ENCODE data around the gene SETD3. TPM values are rescaled to one million over a fixed set of nuclear protein-coding genes. Genes with fewer than 3 reads are reported as not detected.

The SETD3 gene
- total RNA-seq, 6 experiments from 2014 or later = 24.7 to 42.0 (median 28.8) TPM

DNA sequence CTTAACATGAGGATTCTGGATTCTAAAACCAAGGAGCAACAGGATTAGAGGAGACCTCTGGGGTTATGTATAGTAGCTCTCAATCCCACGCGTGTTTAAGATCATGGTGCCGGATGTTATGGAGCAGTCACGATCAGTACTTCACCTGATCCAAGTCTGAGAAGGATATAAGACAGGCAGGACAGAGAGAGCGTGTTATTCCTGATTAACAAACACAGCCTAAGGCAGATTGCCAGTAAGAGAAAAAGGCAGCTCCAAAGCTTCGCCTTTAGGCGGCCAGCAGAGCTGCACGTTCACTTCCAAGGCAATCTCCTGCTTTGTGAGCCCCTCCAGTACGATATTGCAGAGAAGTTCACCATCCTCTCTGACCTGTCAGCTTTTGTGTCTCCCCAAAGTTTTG, 5.5 kb downstream of the SETD3 start:
- ATAC-seq (peak; percentile 61 to 76 (median 71)), DNase-seq (no peak)
- TF ChIP-seq POLR2A (IDR thresholded peaks at IDR 0.05) (no peak), CTCF (IDR thresholded peaks at IDR 0.05) (peak in 1 of 4 donors; percentile 12)
- H3K4me1 ChIP-seq = peaks cover 0 to 26% (median 12%) of the 10 kb centered on the region in 4 donors
- 33% methylated on average over 9 of the region's 9 CpGs for WGBS (ENCODE audit: insufficient coverage, low coverage, low lambda C conversion rate, missing lambda C conversion rate)
- no peaks in the 10 kb centered on the region for H3K9me3 ChIP-seq
- no peaks in the 10 kb centered on the region for H3K27me3 ChIP-seq
- intact Hi-C loops (cut with DNase I) = no loop called here
- no peak overlapping the region for H3K4me3 ChIP-seq
- no peaks in the 10 kb centered on the region for H3K36me3 ChIP-seq
- no peak overlapping the region for H3K27ac ChIP-seq

DNA sequence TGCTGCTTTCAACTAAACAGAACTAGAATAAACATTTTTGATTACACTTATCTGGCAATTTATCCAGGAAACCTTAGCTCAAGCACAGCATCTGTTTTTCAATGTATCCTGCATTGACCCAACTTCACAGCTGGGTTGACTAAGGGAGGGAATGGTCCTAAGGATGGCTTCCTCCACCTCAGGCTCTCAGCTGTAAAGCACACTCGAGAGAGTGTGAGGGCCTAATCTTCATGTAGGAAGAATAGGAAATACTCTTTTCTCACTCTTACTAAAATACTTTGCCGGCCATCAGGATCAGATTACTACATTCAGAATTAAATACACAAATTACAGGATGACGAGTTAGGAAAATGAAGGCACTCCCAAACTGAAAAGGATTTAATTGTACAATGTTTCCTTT, 7.2 kb downstream of the SETD3 start:
- DNase-seq (no peak), ATAC-seq (no peak)
- WGBS (ENCODE audit: insufficient coverage, low coverage, low lambda C conversion rate, missing lambda C conversion rate) = 74% methylated on average over 3 of the region's 3 CpGs
- no peaks in the 10 kb centered on the region for H3K9me3 ChIP-seq
- no peak overlapping the region for H3K27ac ChIP-seq
- intact Hi-C loops (cut with DNase I) = no loop called here
- peaks cover 0 to 14% (median 6%) of the 10 kb centered on the region in 4 donors for H3K4me1 ChIP-seq
- no peaks in the 10 kb centered on the region for H3K36me3 ChIP-seq
- TF ChIP-seq CTCF (IDR thresholded peaks at IDR 0.05) (no peak), POLR2A (IDR thresholded peaks at IDR 0.05) (no peak)
- no peaks in the 10 kb centered on the region for H3K27me3 ChIP-seq
- no peak overlapping the region for H3K4me3 ChIP-seq

DNA sequence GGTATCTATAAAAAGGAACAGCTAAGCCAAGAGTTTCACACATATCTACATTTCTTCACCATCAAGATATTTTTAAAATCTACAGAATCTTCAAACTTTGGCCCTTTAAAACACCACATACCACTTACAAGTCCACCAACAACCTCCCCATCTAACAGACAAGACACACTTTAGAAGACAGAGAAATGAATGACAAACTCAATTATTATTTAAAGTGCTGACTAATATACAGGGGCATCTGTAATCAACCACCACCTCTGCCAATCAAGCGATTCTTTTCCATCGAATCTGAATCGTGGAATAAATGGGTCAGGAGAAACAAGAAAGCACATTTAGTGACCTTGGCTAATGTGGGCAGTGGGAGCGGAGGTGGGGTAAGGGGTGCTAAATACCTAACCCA, 7.7 kb downstream of the SETD3 start:
- ATAC-seq (no peak), DNase-seq (no peak)
- intact Hi-C loops (cut with DNase I) = no loop called here
- no peak overlapping the region for H3K4me3 ChIP-seq
- 76% methylated on average over 4 of the region's 4 CpGs for WGBS (ENCODE audit: insufficient coverage, low coverage, low lambda C conversion rate, missing lambda C conversion rate)
- no peaks in the 10 kb centered on the region for H3K27me3 ChIP-seq
- no peak for TF ChIP-seq CTCF (IDR thresholded peaks at IDR 0.05)
- no peak for TF ChIP-seq POLR2A (IDR thresholded peaks at IDR 0.05)
- no peak overlapping the region for H3K27ac ChIP-seq
- H3K36me3 ChIP-seq = no peaks in the 10 kb centered on the region
- peaks cover 0 to 13% (median 6%) of the 10 kb centered on the region in 4 donors for H3K4me1 ChIP-seq
- no peaks in the 10 kb centered on the region for H3K9me3 ChIP-seq

DNA sequence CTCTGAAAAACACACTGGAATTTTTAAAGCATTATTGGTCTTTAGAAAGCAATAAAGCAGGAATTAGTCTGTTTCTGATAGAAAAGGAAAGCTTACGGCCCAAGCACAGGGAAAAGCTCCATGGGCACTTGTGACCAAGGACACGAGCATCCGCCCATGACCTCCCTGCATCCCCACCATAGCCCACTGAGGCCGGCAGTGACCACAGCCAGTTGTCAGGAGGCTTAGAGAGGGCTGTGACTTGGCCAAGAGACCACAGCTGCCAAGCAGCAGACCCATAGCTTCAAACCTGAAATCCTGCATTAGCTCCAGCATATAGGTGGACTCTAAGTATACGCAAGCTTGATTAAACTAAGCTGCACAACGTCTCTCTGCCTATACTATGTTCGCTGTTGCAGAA, 8.9 kb downstream of the SETD3 start:
- intact Hi-C loops (cut with DNase I) = no loop called here
- WGBS (ENCODE audit: insufficient coverage, low coverage, low lambda C conversion rate, missing lambda C conversion rate) = 85% methylated on average over 7 of the region's 7 CpGs
- TF ChIP-seq CTCF (IDR thresholded peaks at IDR 0.05) (no peak), POLR2A (IDR thresholded peaks at IDR 0.05) (no peak)
- H3K4me1 ChIP-seq = peaks cover 0 to 21% (median 10%) of the 10 kb centered on the region in 4 donors
- H3K9me3 ChIP-seq = no peaks in the 10 kb centered on the region
- DNase-seq = no peak
- no peak for ATAC-seq
- H3K4me3 ChIP-seq = no peak overlapping the region
- H3K36me3 ChIP-seq = no peaks in the 10 kb centered on the region
- no peaks in the 10 kb centered on the region for H3K27me3 ChIP-seq
- H3K27ac ChIP-seq = no peak overlapping the region

Data from right lobe of liver (tissue), 6 donors.